Measurements from ENCODE around the gene METTL24.
"Not testable (repeated sequence)": the region's sequence is repeated elsewhere in the genome, so short reads cannot be mapped to it uniquely, and the experiment has no call there.

The METTL24 gene

GRCh38 chr6:110307368-110307767 is 50.8 kb downstream of the METTL24 start:
- no peak for DNase-seq (ENCODE audit: low spot score)
- TF ChIP-seq CTCF (IDR thresholded peaks at IDR 0.05) = no peak
- H3K27ac ChIP-seq = no peak overlapping the region
- H3K4me3 ChIP-seq = no peak overlapping the region

- H3K27ac ChIP-seq; H3K4me3 ChIP-seq; DNase-seq (ENCODE audit: low spot score): not testable (repeated sequence)
These were observed 52.3 kb downstream of the METTL24 start for GRCh38 chr6:110305832-110306231.

- DNase-seq (ENCODE audit: low spot score); H3K27ac ChIP-seq; H3K4me3 ChIP-seq: not testable (repeated sequence)
These were observed 54.5 kb downstream of the METTL24 start for GRCh38 chr6:110303692-110304091.

GRCh38 chr6:110298916-110299315 is 59.2 kb downstream of the METTL24 start:
- no peak for DNase-seq (ENCODE audit: low spot score)
- Histone ChIP-seq H3K4me3 (no peak overlapping the region), H3K27ac (no peak overlapping the region)
- TF ChIP-seq CTCF (IDR thresholded peaks at IDR 0.05) = no peak

- no peak for DNase-seq (ENCODE audit: low spot score)
- Histone ChIP-seq H3K27ac (no peak overlapping the region), H3K4me3 (no peak overlapping the region)
- TF ChIP-seq CTCF (IDR thresholded peaks at IDR 0.05) = no peak
These were observed 59.7 kb downstream of the METTL24 start for GRCh38 chr6:110298411-110298810.

- no peak overlapping the region for H3K4me3 ChIP-seq
- no peak for DNase-seq (ENCODE audit: low spot score)
These were observed 61.7 kb downstream of the METTL24 start for GRCh38 chr6:110296241-110297025.

GRCh38 chr6:110295451-110296165 is 62.5 kb downstream of the METTL24 start:
- TF ChIP-seq CTCF (IDR thresholded peaks at IDR 0.05) = no peak
- Histone ChIP-seq H3K27ac (no peak overlapping the region), H3K4me3 (no peak overlapping the region)
- DNase-seq (ENCODE audit: low spot score) = no peak

More at GRCh38 chr6:110296241-110297025, 61.7 kb downstream of the METTL24 start:
- no peak for TF ChIP-seq CTCF (IDR thresholded peaks at IDR 0.05)
- H3K27ac ChIP-seq = no peak overlapping the region

Data from coronary artery (tissue), 2 donors.